GM23338 (cell line): Measurements from ENCODE around the gene CDK14. TPM values are rescaled to one million over a fixed set of nuclear protein-coding genes. Genes with fewer than 3 reads are reported as not detected.

Source experiments
- ATAC-seq: fragments of 200-7000 bp; cut with Tn5 transposase; 3 replicates; pipeline ENCODE4 v1.9.1; 2020
- DNase-seq: peaks from one replicate; pipeline ENCODE4 v3.0.0-alpha.2; 2015; ENCODE audit warnings: low spot score
- H2AFZ ChIP-seq: fragments of 200-600 bp; sonication (generic); 2 replicates; pipeline ENCODE4 v1.8.0; 2016; ENCODE audit warnings: antibody characterized with exemption, mild to moderate bottlenecking, moderate library complexity
- H3F3A ChIP-seq: fragments of 200-600 bp; sonication (generic); replicated peaks from 2 replicates; pipeline ENCODE4 v1.8.0; 2017; ENCODE audit warnings: antibody characterized with exemption, mixed run types, low read depth
- H3K27ac ChIP-seq: fragments of 200-600 bp; sonication (generic); 2 replicates; pipeline ENCODE4 v1.6.1; 2016; ENCODE audit warnings: low read depth
- H3K27me3 ChIP-seq: fragments of 200-600 bp; sonication (generic); 2 replicates; pipeline ENCODE4 v1.8.0; 2016; ENCODE audit warnings: mild to moderate bottlenecking, mixed run types, moderate library complexity; ENCODE audit not compliant: insufficient read depth
- H3K36me3 ChIP-seq: fragments of 200-600 bp; sonication (generic); 2 replicates; pipeline ENCODE4 v1.8.0; 2016; ENCODE audit warnings: mild to moderate bottlenecking; ENCODE audit not compliant: insufficient read depth
- H3K4me1 ChIP-seq: fragments of 200-600 bp; sonication (generic); 2 replicates; pipeline ENCODE4 v1.8.0; 2016; ENCODE audit warnings: mild to moderate bottlenecking, moderate library complexity; ENCODE audit not compliant: insufficient read depth
- H3K4me2 ChIP-seq: fragments of 200-600 bp; sonication (generic); 2 replicates; pipeline ENCODE4 v1.7.1; 2017; ENCODE audit warnings: mixed run types
- H3K4me3 ChIP-seq: fragments of 200-600 bp; sonication (generic); 2 replicates; pipeline ENCODE4 v1.6.1; 2016; ENCODE audit warnings: mixed run types
- H3K79me2 ChIP-seq: fragments of 200-600 bp; sonication (generic); replicated peaks from 2 replicates; pipeline ENCODE4 v1.8.0; 2017; ENCODE audit warnings: mild to moderate bottlenecking; ENCODE audit not compliant: insufficient read depth
- H3K9me2 ChIP-seq: fragments of 200-600 bp; sonication (generic); 2 replicates; pipeline ENCODE4 v1.8.0; 2017; ENCODE audit not compliant: insufficient read depth
- H4K20me1 ChIP-seq: fragments of 200-600 bp; sonication (generic); replicated peaks from 2 replicates; pipeline ENCODE4 v1.8.0; 2017; ENCODE audit warnings: mild to moderate bottlenecking; ENCODE audit not compliant: insufficient read depth
- H3K27ac Mint-ChIP-seq: 2 replicates; pipeline ENCODE4 v1.8.0; 2020; ENCODE audit warnings: inconsistent platforms, mild to moderate bottlenecking, moderate library complexity, mixed read lengths
- H3K27me3 Mint-ChIP-seq: 3 replicates; pipeline ENCODE4 v1.8.0; 2022; ENCODE audit warnings: low read depth, mild to moderate bottlenecking, moderate library complexity, mixed read lengths, inconsistent platforms; ENCODE audit not compliant: insufficient read depth, poor library complexity
- H3K36me3 Mint-ChIP-seq: 3 replicates; pipeline ENCODE4 v1.8.0; 2021; ENCODE audit warnings: low read depth, mild to moderate bottlenecking, inconsistent platforms, moderate library complexity, mixed read lengths
- H3K4me1 Mint-ChIP-seq: 3 replicates; pipeline ENCODE4 v1.8.0; 2020; ENCODE audit warnings: mild to moderate bottlenecking, inconsistent platforms, mixed read lengths
- H3K4me3 Mint-ChIP-seq: 3 replicates; pipeline ENCODE4 v1.8.0; 2021; ENCODE audit warnings: moderate library complexity, mild to moderate bottlenecking, inconsistent platforms, mixed read lengths
- H3K9me3 Mint-ChIP-seq: 3 replicates; pipeline ENCODE4 v1.8.0; 2020; ENCODE audit warnings: moderate library complexity, mild to moderate bottlenecking, inconsistent platforms, mixed read lengths
- CREB1 ChIP-seq: fragments of 250-450 bp; sonication (Bioruptor Pico); IDR thresholded peaks from 2 replicates; pipeline ENCODE4 v1.5.0; 2020; ENCODE audit warnings: low read depth, mild to moderate bottlenecking, moderate library complexity
- EZH2phosphoT487 ChIP-seq: fragments of 200-600 bp; sonication (generic); IDR thresholded peaks from one replicate; pipeline ENCODE4 v1.8.1; 2018; ENCODE audit warnings: antibody characterized with exemption; ENCODE audit not compliant: unreplicated experiment
- POLR2AphosphoS5 ChIP-seq: IDR thresholded peaks from 2 replicates; pipeline ENCODE4 v1.6.1; 2016; ENCODE audit warnings: antibody characterized with exemption, low read depth
- ZNF331 ChIP-seq: fragments of 250-450 bp; sonication (Bioruptor Pico); IDR thresholded peaks from 2 replicates; pipeline ENCODE4 v1.5.0; 2020; ENCODE audit warnings: low read depth, mild to moderate bottlenecking, moderate library complexity
- polyA plus RNA-seq: library from polyadenylated mRNA; unstranded; fragments of >200 nt; fragmentation: Nextera tagmentation; extraction: Ambion mirVana; gene quantifications from 2 replicates; pipeline ENCODE4 v1.2.1, GENCODE V29; 2016
- total RNA-seq: library from RNA; depleted of rRNA; stranded (reverse); fragments of >200 nt; shearing (Covaris generic); gene quantifications from 2 replicates; pipeline ENCODE4 v1.2.3, GENCODE V29; 2014
- TF ChIP-seq, protein P1 (sequence below), 2 experiments: fragments of 200-600 bp in 1 of 2; sonication (generic) in 1 of 2; conservative IDR thresholded peaks; 2 replicates each; pipeline versions ENCODE4 v1.5.1 to v1.6.1; 2016 to 2017; ENCODE audit warnings: antibody characterized with exemption in 2 of 2, low read depth in 2 of 2, mild to moderate bottlenecking in 2 of 2, moderate library complexity in 1 of 2
- TF ChIP-seq, protein P2 (sequence below): IDR thresholded peaks from 2 replicates; pipeline ENCODE4 v1.6.1; 2016; ENCODE audit warnings: antibody characterized with exemption
- TF ChIP-seq, protein P3 (sequence below): fragments of 250-450 bp; sonication (Bioruptor Pico); IDR thresholded peaks from 2 replicates; pipeline ENCODE4 v1.5.0; 2020; ENCODE audit warnings: mild to moderate bottlenecking, moderate library complexity

CDK14 gene
- total and polyA plus RNA-seq, 2 experiments from 2014 or later: 11.2 to 24.0 TPM

DNA sequence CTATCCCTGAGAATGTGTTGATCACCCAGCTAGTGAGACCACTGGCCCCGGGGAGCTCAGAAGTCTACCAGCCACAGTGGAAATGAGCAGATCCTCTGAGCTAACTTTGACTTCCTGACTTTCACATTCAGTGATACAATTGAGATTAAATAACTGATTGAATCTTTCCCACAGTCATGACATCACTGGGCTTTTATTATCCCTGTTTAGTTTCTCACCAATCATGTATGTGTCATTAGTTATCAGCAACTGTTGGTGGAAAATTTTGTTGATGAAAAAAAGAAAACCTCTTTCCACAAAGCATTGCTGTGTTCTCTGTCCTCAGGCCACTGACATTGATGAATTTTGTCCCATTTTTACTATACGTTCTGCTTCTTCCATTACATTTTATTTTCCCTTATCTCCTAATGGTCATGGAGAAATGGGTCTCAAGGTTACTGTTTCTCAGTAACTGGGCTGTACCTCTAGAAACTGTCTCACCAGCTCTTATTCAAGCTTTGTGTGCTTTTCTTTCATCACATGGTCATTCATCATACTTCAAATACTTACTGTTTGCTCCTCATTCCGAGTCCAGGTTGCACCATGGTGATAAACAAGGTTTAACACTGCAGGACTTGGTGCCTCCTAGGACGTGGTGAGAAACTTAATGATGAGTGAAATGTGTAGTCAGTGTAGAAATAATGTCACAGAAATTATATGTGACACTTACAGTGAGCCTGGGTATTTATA lies 304.7 kb downstream of the CDK14 start:
- Mint-ChIP-seq H3K4me1 (peaks cover 25% of the 10 kb centered on the region), H3K27me3 (no peaks in the 10 kb centered on the region)

More for the DNA sequence above, 304.7 kb downstream of the CDK14 start:
- Mint-ChIP-seq H3K4me3 (no peak overlapping the region), H3K36me3 (no peaks in the 10 kb centered on the region), H3K27ac (no peak overlapping the region; the same call in 1 of the 2 replicates), H3K9me3 (no peaks in the 10 kb centered on the region)
- H4K20me1 ChIP-seq: no peaks in the 10 kb centered on the region
- H3K36me3 ChIP-seq: no peaks in the 10 kb centered on the region
- no peak overlapping the region for H3K27ac ChIP-seq
- no peak overlapping the region for H2AFZ ChIP-seq
- TF ChIP-seq, protein P1, sequence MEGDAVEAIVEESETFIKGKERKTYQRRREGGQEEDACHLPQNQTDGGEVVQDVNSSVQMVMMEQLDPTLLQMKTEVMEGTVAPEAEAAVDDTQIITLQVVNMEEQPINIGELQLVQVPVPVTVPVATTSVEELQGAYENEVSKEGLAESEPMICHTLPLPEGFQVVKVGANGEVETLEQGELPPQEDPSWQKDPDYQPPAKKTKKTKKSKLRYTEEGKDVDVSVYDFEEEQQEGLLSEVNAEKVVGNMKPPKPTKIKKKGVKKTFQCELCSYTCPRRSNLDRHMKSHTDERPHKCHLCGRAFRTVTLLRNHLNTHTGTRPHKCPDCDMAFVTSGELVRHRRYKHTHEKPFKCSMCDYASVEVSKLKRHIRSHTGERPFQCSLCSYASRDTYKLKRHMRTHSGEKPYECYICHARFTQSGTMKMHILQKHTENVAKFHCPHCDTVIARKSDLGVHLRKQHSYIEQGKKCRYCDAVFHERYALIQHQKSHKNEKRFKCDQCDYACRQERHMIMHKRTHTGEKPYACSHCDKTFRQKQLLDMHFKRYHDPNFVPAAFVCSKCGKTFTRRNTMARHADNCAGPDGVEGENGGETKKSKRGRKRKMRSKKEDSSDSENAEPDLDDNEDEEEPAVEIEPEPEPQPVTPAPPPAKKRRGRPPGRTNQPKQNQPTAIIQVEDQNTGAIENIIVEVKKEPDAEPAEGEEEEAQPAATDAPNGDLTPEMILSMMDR (conservative IDR thresholded peaks at IDR 0.05; ENCODE audit: low read depth in 2 of 2): no peak
- TF ChIP-seq, protein P2, sequence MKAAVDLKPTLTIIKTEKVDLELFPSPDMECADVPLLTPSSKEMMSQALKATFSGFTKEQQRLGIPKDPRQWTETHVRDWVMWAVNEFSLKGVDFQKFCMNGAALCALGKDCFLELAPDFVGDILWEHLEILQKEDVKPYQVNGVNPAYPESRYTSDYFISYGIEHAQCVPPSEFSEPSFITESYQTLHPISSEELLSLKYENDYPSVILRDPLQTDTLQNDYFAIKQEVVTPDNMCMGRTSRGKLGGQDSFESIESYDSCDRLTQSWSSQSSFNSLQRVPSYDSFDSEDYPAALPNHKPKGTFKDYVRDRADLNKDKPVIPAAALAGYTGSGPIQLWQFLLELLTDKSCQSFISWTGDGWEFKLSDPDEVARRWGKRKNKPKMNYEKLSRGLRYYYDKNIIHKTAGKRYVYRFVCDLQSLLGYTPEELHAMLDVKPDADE: no peak
- TF ChIP-seq, protein P3, sequence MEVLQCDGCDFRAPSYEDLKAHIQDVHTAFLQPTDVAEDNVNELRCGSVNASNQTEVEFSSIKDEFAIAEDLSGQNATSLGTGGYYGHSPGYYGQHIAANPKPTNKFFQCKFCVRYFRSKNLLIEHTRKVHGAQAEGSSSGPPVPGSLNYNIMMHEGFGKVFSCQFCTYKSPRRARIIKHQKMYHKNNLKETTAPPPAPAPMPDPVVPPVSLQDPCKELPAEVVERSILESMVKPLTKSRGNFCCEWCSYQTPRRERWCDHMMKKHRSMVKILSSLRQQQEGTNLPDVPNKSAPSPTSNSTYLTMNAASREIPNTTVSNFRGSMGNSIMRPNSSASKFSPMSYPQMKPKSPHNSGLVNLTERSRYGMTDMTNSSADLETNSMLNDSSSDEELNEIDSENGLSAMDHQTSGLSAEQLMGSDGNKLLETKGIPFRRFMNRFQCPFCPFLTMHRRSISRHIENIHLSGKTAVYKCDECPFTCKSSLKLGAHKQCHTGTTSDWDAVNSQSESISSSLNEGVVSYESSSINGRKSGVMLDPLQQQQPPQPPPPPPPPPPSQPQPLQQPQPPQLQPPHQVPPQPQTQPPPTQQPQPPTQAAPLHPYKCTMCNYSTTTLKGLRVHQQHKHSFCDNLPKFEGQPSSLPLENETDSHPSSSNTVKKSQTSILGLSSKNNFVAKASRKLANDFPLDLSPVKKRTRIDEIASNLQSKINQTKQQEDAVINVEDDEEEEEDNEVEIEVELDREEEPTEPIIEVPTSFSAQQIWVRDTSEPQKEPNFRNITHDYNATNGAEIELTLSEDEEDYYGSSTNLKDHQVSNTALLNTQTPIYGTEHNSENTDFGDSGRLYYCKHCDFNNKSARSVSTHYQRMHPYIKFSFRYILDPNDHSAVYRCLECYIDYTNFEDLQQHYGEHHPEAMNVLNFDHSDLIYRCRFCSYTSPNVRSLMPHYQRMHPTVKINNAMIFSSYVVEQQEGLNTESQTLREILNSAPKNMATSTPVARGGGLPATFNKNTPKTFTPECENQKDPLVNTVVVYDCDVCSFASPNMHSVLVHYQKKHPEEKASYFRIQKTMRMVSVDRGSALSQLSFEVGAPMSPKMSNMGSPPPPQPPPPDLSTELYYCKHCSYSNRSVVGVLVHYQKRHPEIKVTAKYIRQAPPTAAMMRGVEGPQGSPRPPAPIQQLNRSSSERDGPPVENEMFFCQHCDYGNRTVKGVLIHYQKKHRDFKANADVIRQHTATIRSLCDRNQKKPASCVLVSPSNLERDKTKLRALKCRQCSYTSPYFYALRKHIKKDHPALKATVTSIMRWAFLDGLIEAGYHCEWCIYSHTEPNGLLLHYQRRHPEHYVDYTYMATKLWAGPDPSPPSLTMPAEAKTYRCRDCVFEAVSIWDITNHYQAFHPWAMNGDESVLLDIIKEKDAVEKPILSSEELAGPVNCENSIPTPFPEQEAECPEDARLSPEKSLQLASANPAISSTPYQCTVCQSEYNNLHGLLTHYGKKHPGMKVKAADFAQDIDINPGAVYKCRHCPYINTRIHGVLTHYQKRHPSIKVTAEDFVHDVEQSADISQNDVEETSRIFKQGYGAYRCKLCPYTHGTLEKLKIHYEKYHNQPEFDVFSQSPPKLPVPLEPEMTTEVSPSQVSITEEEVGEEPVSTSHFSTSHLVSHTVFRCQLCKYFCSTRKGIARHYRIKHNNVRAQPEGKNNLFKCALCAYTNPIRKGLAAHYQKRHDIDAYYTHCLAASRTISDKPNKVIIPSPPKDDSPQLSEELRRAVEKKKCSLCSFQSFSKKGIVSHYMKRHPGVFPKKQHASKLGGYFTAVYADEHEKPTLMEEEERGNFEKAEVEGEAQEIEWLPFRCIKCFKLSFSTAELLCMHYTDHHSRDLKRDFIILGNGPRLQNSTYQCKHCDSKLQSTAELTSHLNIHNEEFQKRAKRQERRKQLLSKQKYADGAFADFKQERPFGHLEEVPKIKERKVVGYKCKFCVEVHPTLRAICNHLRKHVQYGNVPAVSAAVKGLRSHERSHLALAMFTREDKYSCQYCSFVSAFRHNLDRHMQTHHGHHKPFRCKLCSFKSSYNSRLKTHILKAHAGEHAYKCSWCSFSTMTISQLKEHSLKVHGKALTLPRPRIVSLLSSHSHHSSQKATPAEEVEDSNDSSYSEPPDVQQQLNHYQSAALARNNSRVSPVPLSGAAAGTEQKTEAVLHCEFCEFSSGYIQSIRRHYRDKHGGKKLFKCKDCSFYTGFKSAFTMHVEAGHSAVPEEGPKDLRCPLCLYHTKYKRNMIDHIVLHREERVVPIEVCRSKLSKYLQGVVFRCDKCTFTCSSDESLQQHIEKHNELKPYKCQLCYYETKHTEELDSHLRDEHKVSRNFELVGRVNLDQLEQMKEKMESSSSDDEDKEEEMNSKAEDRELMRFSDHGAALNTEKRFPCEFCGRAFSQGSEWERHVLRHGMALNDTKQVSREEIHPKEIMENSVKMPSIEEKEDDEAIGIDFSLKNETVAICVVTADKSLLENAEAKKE (CRISPR knock-in tag): no peak
- TF ChIP-seq EZH2phosphoT487 (no peak), POLR2AphosphoS5 (no peak), ZNF331 (CRISPR knock-in tag) (no peak), CREB1 (CRISPR knock-in tag) (no peak)
- H3K9me2 ChIP-seq: no peaks in the 10 kb centered on the region
- H3K4me2 ChIP-seq: no peak overlapping the region
- H3K4me1 ChIP-seq: peaks cover 6% of the 10 kb centered on the region; the same call in 1 of the 2 replicates
- DNase-seq (no peak), ATAC-seq (no peak)
- no peaks in the 10 kb centered on the region for H3K27me3 ChIP-seq
- H3K79me2 ChIP-seq: no peaks in the 10 kb centered on the region
- H3F3A ChIP-seq: no peaks in the 10 kb centered on the region
- H3K4me3 ChIP-seq: no peak overlapping the region
